ENCODE measurements around the gene SLC35D1. TPM values are rescaled to one million over a fixed set of nuclear protein-coding genes. Genes with fewer than 3 reads are reported as not detected.

Gene SLC35D1
- total RNA-seq, 2 donors from 2014 or later = 48.1 to 75.9 TPM

GRCh38 chr1:67059346-67059745 is 5.4 kb upstream of the SLC35D1 start:
- no peak overlapping the region for H3K9ac ChIP-seq (ENCODE audit: low read depth in 2 of 2, low read length in 2 of 2)

GRCh38 chr1:67058761-67059160 is 4.8 kb upstream of the SLC35D1 start:
- Histone ChIP-seq H3K36me3 (no peaks in the 10 kb centered on the region), H3K9me3 (no peaks in the 10 kb centered on the region), H3K4me3 (no peak overlapping the region), H3K4me1 (no peaks in the 10 kb centered on the region), H3K27me3 (no peaks in the 10 kb centered on the region), H3K27ac (no peak overlapping the region), H3K9ac (ENCODE audit: low read depth in 2 of 2, low read length in 2 of 2) (no peak overlapping the region)
- intact Hi-C loops (cut with DNase I) = no loop called here
- no peak for TF ChIP-seq CTCF (IDR thresholded peaks at IDR 0.05)
- no peak for DNase-seq

More at GRCh38 chr1:67059346-67059745, 5.4 kb upstream of the SLC35D1 start:
- Histone ChIP-seq H3K27me3 (no peaks in the 10 kb centered on the region), H3K27ac (no peak overlapping the region), H3K4me3 (no peak overlapping the region), H3K4me1 (no peaks in the 10 kb centered on the region), H3K9me3 (no peaks in the 10 kb centered on the region), H3K36me3 (no peaks in the 10 kb centered on the region)
- intact Hi-C loops (cut with DNase I) = no loop called here
- DNase-seq = no peak
- TF ChIP-seq CTCF (IDR thresholded peaks at IDR 0.05) = no peak

- no peak for DNase-seq
- no peaks in the 10 kb centered on the region for H3K27me3 ChIP-seq
- intact Hi-C loops (cut with DNase I) = no loop called here
- no peak overlapping the region for H3K9ac ChIP-seq (ENCODE audit: low read depth in 2 of 2, low read length in 2 of 2)
- no peak overlapping the region for H3K4me3 ChIP-seq
- no peaks in the 10 kb centered on the region for H3K4me1 ChIP-seq
- H3K36me3 ChIP-seq = no peaks in the 10 kb centered on the region
- H3K9me3 ChIP-seq = no peaks in the 10 kb centered on the region
- no peak for TF ChIP-seq CTCF (IDR thresholded peaks at IDR 0.05)
- H3K27ac ChIP-seq = no peak overlapping the region
These were observed 4.3 kb upstream of the SLC35D1 start for GRCh38 chr1:67058242-67058641.

- no peak for TF ChIP-seq CTCF (IDR thresholded peaks at IDR 0.05)
- Histone ChIP-seq H3K27me3 (no peaks in the 10 kb centered on the region), H3K9me3 (no peaks in the 10 kb centered on the region), H3K4me3 (peak overlapping the region; percentile 67), H3K4me1 (peaks cover 16% of the 10 kb centered on the region), H3K27ac (peak overlapping the region; percentile 92), H3K9ac (ENCODE audit: low read depth in 2 of 2, low read length in 2 of 2) (peak overlapping the region; percentile 88 to 96), H3K36me3 (no peaks in the 10 kb centered on the region)
- DNase-seq = peak; percentile 74
- intact Hi-C loops (cut with DNase I) = loop anchor here (5.0 kb wide), 1 partner anchor 94 kb away; no protein-coding TSS in a partner anchor
These were observed 488 bp downstream of the SLC35D1 start for GRCh38 chr1:67053535-67053784.

- TF ChIP-seq CTCF (IDR thresholded peaks at IDR 0.05) = no peak
- intact Hi-C loops (cut with DNase I) = loop anchor here (5.0 kb wide), 1 partner anchor 94 kb away; no protein-coding TSS in a partner anchor
- DNase-seq = peak; percentile 53
These were observed 1.0 kb downstream of the SLC35D1 start for GRCh38 chr1:67052741-67053534.

More at GRCh38 chr1:67052741-67053534, 1.0 kb downstream of the SLC35D1 start:
- H3K27ac ChIP-seq = peak overlapping the region; percentile 92
- H3K4me3 ChIP-seq = peak overlapping the region; percentile 67
- H3K27me3 ChIP-seq = no peaks in the 10 kb centered on the region
- H3K4me1 ChIP-seq = peaks cover 16% of the 10 kb centered on the region
- peak overlapping the region; percentile 88 to 96 for H3K9ac ChIP-seq (ENCODE audit: low read depth in 2 of 2, low read length in 2 of 2)
- no peaks in the 10 kb centered on the region for H3K9me3 ChIP-seq
- no peaks in the 10 kb centered on the region for H3K36me3 ChIP-seq
